ENCODE measurements around the gene ARMC6.
"Not testable (repeated sequence)": the region's sequence is repeated elsewhere in the genome, so short reads cannot be mapped to it uniquely, and the experiment has no call there.

ARMC6 gene

GRCh38 chr19:19077103-19077502, 43.7 kb downstream of the ARMC6 start:
- no peak for DNase-seq

GRCh38 chr19:19078801-19079200, 45.4 kb downstream of the ARMC6 start:
- DNase-seq: no peak

GRCh38 chr19:19079571-19079970, 46.2 kb downstream of the ARMC6 start:
- no peak for DNase-seq

- DNase-seq: no peak
These were observed 48.3 kb downstream of the ARMC6 start for GRCh38 chr19:19081642-19082151.

- DNase-seq: no peak
These were observed 50.2 kb downstream of the ARMC6 start for GRCh38 chr19:19083413-19084178.

- DNase-seq: no peak
These were observed 54.3 kb downstream of the ARMC6 start for GRCh38 chr19:19087676-19088075.

GRCh38 chr19:19094513-19094912, 61.1 kb downstream of the ARMC6 start:
- DNase-seq: no peak

- no peak for DNase-seq
These were observed 62.3 kb downstream of the ARMC6 start for GRCh38 chr19:19095691-19096090.

- DNase-seq: no peak
These were observed 63.5 kb downstream of the ARMC6 start for GRCh38 chr19:19096641-19097627.

- DNase-seq: no peak
These were observed 64.8 kb downstream of the ARMC6 start for GRCh38 chr19:19098084-19098702.

GRCh38 chr19:19098703-19099632, 65.6 kb downstream of the ARMC6 start:
- no peak for DNase-seq

- no peak for DNase-seq
These were observed 68.1 kb downstream of the ARMC6 start for GRCh38 chr19:19101540-19101939.

GRCh38 chr19:19102566-19102965, 69.2 kb downstream of the ARMC6 start:
- not testable (repeated sequence) for DNase-seq

GRCh38 chr19:19103167-19103566, 69.8 kb downstream of the ARMC6 start:
- DNase-seq: no peak

- peak; percentile 25 for DNase-seq
These were observed 72.1 kb downstream of the ARMC6 start for GRCh38 chr19:19105365-19106055.

- no peak for DNase-seq
These were observed 72.7 kb downstream of the ARMC6 start for GRCh38 chr19:19106056-19106551.

- DNase-seq: not testable (repeated sequence)
These were observed 73.5 kb downstream of the ARMC6 start for GRCh38 chr19:19106938-19107337.

GRCh38 chr19:19107654-19108053, 74.3 kb downstream of the ARMC6 start:
- DNase-seq: no peak

Measured in CD4-positive, alpha-beta T cell treated with Interleukin-17A for 4 hours (primary cell).